GM18499 (cell line): Measurements from ENCODE around the gene C19orf12.

Experiments
- ATAC-seq: cut with Tn5 transposase; IDR thresholded peaks from one replicate; pipeline ENCODE4 v1.9.1; 2021; ENCODE audit warnings: moderate number of reproducible peaks; ENCODE audit not compliant: insufficient read depth, unreplicated experiment

The C19orf12 gene

DNA sequence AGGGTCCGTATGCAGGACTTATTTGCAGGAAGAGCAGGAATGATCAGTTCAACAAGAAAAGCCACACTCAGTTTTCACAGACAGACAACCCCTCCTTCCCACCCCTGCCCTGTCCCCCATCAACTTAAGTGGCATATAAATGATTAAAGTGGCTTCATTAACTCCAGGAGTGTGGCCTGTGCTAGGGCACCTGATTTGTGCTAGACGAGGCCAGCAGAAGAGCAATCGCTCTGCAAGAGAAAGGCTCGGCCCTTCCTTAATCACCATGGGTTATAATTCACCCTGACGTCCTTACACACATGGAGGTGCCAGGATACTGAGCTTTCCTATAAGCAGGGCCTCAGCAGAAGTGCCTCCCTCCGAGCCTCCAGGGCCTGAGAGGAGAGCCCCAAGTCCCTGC, 14.6 kb downstream of the C19orf12 start:
- ATAC-seq = no peak

DNA sequence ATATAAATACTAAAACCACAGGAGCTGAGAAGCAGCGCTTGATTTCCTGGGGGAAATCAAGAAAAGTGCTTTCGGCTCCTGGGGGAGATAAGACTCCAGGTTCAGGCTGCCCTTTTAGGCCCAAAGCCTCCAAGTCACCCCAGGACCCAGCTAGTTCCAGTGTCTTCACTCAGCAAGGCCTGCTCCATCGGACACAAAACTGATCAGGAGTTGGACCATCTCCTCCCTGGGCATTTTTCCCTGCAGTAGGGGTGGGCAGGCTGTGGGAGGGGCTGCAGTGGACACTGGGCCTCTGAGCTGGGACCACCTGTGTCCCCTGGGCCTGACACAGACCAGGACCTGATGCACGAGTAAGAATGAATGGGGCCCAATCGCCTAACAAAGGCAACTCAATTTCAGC, 15.2 kb downstream of the C19orf12 start:
- no peak for ATAC-seq

DNA sequence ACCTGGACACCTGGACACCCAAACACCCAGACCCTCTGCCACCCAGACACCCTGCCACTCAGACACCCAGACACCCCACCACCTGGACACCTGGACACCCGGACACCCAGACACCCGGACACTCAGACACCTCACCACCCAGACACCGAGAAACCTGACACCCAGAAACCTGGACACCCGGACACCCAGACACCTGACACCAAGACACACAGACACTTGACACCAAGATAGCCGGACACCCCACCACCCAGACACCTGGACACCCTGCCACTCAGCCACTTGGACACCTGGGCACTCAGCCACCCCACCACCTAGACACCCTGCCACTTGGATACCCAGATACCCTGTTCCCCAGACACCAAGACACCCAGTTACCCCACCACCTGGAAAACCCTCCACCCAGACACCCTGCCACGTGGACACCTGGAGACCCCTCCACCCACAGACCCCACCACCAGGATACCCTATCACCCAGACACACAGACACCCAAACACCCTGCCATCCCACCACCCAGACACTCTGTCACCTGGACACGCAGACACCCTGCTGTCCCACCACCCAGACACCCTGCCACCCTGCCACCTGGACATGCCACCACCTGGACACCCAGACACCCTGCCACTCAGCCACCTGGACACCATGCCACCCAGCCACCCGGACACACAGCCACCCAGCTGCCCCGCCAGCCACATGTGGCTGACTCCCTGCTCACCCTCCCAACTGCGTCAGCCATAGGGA, 17.4 kb downstream of the C19orf12 start:
- ATAC-seq = no peak

- ATAC-seq = no peak
Observed at GRCh38 chr19:29696565-29696846, 18.6 kb downstream of the C19orf12 start.

GRCh38 chr19:29695765-29696564, 19.1 kb downstream of the C19orf12 start:
- no peak for ATAC-seq

GRCh38 chr19:29694669-29695627, 20.1 kb downstream of the C19orf12 start:
- ATAC-seq = peak; percentile 85

DNA sequence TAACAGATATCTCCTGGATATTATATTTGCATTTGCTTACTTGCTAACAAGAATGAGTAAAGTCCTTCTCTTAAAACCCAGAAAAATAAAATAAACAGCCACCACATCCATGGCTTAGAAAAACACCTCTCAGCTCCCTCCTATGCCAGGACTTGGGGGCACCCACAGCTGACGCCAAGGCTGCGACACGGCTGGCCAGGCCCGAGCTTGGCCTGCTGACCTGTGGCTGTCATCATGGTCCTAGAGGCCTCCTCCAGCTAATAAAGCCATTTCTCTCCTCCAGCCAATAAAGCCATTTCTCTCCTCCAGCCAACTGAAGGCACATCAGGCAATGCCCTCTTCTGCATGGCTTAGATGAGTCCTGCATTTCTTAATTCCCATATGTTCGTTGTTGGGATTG, 20.9 kb downstream of the C19orf12 start:
- ATAC-seq = no peak

GRCh38 chr19:29690842-29691241, 24.2 kb downstream of the C19orf12 start:
- ATAC-seq = no peak

- ATAC-seq = no peak
Observed at GRCh38 chr19:29687897-29688728, 26.9 kb downstream of the C19orf12 start.

GRCh38 chr19:29687244-29687896, 27.7 kb downstream of the C19orf12 start:
- ATAC-seq = no peak

GRCh38 chr19:29686285-29686805, 28.7 kb downstream of the C19orf12 start:
- ATAC-seq = no peak

- ATAC-seq = no peak
Observed at GRCh38 chr19:29685326-29685725, 29.7 kb downstream of the C19orf12 start.

- ATAC-seq = no peak
Observed at GRCh38 chr19:29683009-29683408, 32.1 kb downstream of the C19orf12 start.

DNA sequence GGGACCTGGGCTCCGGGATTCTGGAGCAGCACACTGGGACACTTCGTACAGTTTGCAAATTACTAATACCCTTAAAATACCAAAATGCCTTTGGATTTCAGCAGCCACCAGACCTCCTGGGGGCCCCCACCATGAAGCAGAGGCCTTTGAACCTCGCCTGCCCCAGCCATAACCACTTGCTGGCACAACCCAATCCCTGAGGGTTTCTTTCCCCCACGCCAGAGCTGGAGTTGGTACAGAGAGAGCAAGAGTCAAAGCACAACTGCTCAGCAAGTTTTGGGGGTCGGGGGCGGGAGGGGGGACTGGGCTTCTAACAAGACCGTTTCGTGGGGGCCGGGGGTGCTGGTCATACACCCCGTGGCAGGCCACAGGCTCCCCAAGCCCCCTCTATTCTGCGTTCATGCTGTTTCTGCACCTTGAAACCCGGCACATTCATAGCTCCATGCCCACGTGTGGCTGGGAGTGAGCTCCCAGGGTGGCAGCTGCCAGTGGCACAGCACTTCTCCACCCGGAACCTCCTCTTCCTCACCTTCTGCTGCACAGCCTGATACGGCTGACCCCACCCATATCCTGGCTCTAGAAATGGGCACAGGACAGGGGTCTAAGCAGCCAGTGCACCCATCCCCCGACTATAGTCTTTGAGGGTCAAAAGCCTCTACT, 32.7 kb downstream of the C19orf12 start:
- ATAC-seq = no peak

DNA sequence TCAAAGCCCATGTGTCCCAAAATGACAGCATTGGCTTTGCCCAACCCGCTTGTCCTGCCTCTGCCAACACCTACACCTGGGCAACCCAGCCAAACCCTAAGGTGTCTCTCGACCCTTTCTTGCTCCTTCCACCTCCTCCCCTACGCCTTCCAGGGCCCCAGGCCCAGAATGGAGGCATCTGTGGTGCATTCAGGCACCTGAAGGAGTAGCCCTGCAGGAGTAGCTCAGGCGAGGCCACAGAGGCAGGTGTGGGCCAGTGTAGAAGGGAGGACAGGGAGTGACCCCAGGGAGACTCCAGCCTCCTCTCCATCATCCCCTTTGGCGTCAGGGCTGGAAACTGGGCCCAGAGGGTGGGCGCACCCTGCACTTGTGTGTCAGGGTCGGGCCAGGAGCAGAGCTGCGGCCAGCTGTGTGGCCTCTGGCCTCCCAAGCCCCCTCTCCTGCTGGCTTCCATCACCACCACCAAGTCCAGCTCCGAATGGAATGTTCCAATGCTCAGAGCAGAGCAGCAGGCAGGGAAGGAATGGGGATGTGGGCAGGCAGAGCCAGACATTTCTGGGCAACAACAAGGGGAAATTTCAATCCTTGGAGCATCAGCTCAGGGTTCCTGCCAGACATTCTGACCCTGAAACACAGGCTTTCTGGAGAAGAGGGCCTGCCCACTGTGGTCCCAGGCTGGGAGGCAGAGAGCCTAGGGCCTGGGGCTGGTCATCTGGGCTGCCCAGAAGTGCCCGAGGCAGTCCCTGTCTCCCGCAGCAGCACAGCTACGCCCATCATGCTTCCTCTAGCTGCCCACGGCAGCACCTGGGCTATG, 33.4 kb downstream of the C19orf12 start:
- ATAC-seq = no peak

DNA sequence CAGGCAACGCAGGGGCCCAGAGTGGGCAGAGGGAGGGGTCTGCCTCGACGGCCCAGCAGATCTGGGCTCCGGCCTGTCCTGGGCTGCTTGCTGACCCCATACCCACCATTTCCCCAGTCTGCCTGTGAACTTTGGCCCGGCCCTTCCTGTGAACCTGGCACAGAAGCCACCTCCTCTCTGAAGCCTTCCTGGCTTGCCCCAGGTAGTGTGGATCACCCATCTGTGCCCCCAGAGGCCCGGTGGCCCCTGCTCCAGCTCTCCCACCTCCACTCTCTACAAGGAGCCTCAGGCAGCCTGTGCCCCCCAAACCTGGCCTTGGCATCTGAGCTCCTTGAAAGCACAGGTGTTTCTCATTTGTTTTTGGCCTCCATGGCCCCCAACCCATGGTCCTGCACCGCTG, 34.1 kb downstream of the C19orf12 start:
- ATAC-seq = no peak

GRCh38 chr19:29680447-29680846, 34.6 kb downstream of the C19orf12 start:
- ATAC-seq = no peak
